PC-3 (cell line): ENCODE measurements around the gene MVB12B. TPM values are rescaled to one million over a fixed set of nuclear protein-coding genes. Genes with fewer than 3 reads are reported as not detected.

Experiments
- ATAC-seq: fragments of 200-7000 bp; cut with Tn5 transposase; 2 replicates; pipeline ENCODE4 v1.9.1; 2020; ENCODE audit warnings: mild to moderate bottlenecking, moderate library complexity
- BruUV-seq: library from RNA; stranded (reverse); fragments of 400-500 nt; replicated peaks from 2 replicates; lab custom pipeline; 2021; lab: Mats Ljungman, UMichigan
- CTCF ChIA-PET: fragments of 300-600 bp; sonication (Branson Sonifier 250); formaldehyde crosslinking; loops from one replicate; lab custom pipeline; 2022; ENCODE audit warnings: antibody characterized with exemption; lab: Charles Lee
- POLR2A ChIA-PET: fragments of 300-600 bp; sonication (Branson Sonifier 250); formaldehyde crosslinking; loops from one replicate; lab custom pipeline; 2022; ENCODE audit warnings: antibody characterized with exemption; ENCODE audit not compliant: unreplicated experiment; lab: Charles Lee
- DNase-seq: peaks from one replicate; pipeline ENCODE4 v3.0.0-alpha.2; 2015
- H2AFZ ChIP-seq: fragments of 300-600 bp; sonication (generic); 2 replicates; pipeline ENCODE4 v1.6.0; 2016; ENCODE audit warnings: antibody characterized with exemption, low read length
- H3F3A ChIP-seq: fragments of 300-600 bp; sonication (generic); one replicate; pipeline ENCODE4 v1.6.0; 2017; ENCODE audit warnings: antibody characterized with exemption, low read length, control low read depth, mild to moderate bottlenecking; ENCODE audit not compliant: unreplicated experiment
- H3K27ac ChIP-seq: fragments of 300-600 bp; sonication (generic); 2 replicates; pipeline ENCODE4 v1.5.1; 2016; ENCODE audit warnings: mild to moderate bottlenecking, low read length
- H3K27me3 ChIP-seq: fragments of 300-600 bp; sonication (generic); 2 replicates; pipeline ENCODE4 v1.6.1; 2016; ENCODE audit warnings: low read length, mixed read lengths
- H3K36me3 ChIP-seq: fragments of 300-600 bp; sonication (generic); 2 replicates; pipeline ENCODE4 v1.6.1; 2016; ENCODE audit warnings: low read depth, mixed run types, low read length, mixed read lengths
- H3K4me1 ChIP-seq: fragments of 300-600 bp; sonication (generic); 2 replicates; pipeline ENCODE4 v1.5.1; 2016; ENCODE audit warnings: low read length; ENCODE audit not compliant: insufficient read depth
- H3K4me2 ChIP-seq: fragments of 300-600 bp; sonication (generic); 2 replicates; pipeline ENCODE4 v1.6.0; 2016; ENCODE audit warnings: low read length
- H3K4me3 ChIP-seq: fragments of 300-600 bp; sonication (generic); 2 replicates; pipeline ENCODE4 v1.5.1; 2016; ENCODE audit warnings: mild to moderate bottlenecking, low read length, mixed read lengths
- H3K79me2 ChIP-seq: fragments of 300-600 bp; sonication (generic); 2 replicates; pipeline ENCODE4 v1.6.1; 2017; ENCODE audit warnings: low read length, mixed read lengths
- H3K9ac ChIP-seq: fragments of 300-600 bp; sonication (generic); 2 replicates; pipeline ENCODE4 v1.6.0; 2016; ENCODE audit warnings: mild to moderate bottlenecking, low read length
- H3K9me2 ChIP-seq: fragments of 300-600 bp; sonication (generic); replicated peaks from 2 replicates; pipeline ENCODE4 v1.6.1; 2016; ENCODE audit warnings: mixed run types, low read length, mixed read lengths
- H3K9me3 ChIP-seq: fragments of 300-600 bp; sonication (generic); 2 replicates; pipeline ENCODE4 v1.6.1; 2016; ENCODE audit warnings: low read length, mixed read lengths
- H4K20me1 ChIP-seq: fragments of 300-600 bp; sonication (generic); 2 replicates; pipeline ENCODE4 v1.6.1; 2016; ENCODE audit warnings: low read length, mixed read lengths
- CTCF ChIP-seq: fragments of 300-600 bp; sonication (generic); conservative IDR thresholded peaks from 2 replicates; pipeline ENCODE4 v1.5.1; 2017; ENCODE audit warnings: antibody characterized with exemption, low read depth, mild to moderate bottlenecking, low read length
- EZH2 ChIP-seq: fragments of 300-600 bp; sonication (generic); IDR thresholded peaks from one replicate; pipeline ENCODE4 v1.6.1; 2017; ENCODE audit warnings: antibody characterized with exemption, mild to moderate bottlenecking, low read length; ENCODE audit not compliant: unreplicated experiment
- EZH2phosphoT487 ChIP-seq: fragments of 300-600 bp; sonication (generic); IDR thresholded peaks from 2 replicates; pipeline ENCODE4 v1.6.1; 2018; ENCODE audit warnings: mild to moderate bottlenecking, antibody characterized with exemption, low read length, borderline replicate concordance
- intact Hi-C: fragments of 100-400 bp; cut with micrococcal nuclease; formaldehyde crosslinking; loops from 2 replicates; pipeline ENCODE4 v1.9.0; 2023
- total RNA-seq: library from RNA; depleted of rRNA; stranded (reverse); fragments of >200 nt; gene quantifications from 2 replicates; pipeline ENCODE4 v1.2.3, GENCODE V29; 2014

The MVB12B gene
- total RNA-seq, 1 experiment from 2014 or later, result 7.2 TPM

GRCh38 chr9:126514037-126514821 is 187.6 kb downstream of the MVB12B start:
- H3K9ac ChIP-seq, result no peak overlapping the region
- ChIA-PET POLR2A (no interaction called here), CTCF (no interaction called here)
- H2AFZ ChIP-seq, result no peak overlapping the region
- intact Hi-C loops, result no loop called here
- H3K36me3 ChIP-seq, result no peaks in the 10 kb centered on the region
- TF ChIP-seq CTCF, result peak; percentile 44; the same call in 1 of the 2 replicates
- no peak for TF ChIP-seq EZH2phosphoT487
- no peaks in the 10 kb centered on the region for H3K9me2 ChIP-seq
- no peak overlapping the region for H3K4me3 ChIP-seq
- H4K20me1 ChIP-seq, result no peaks in the 10 kb centered on the region
- peak; percentile 37; the same call in 1 of the 2 replicates for ATAC-seq
- peaks cover 20% of the 10 kb centered on the region for H3K4me1 ChIP-seq
- H3K9me3 ChIP-seq, result no peaks in the 10 kb centered on the region
- H3K27ac ChIP-seq, result no peak overlapping the region
- H3K27me3 ChIP-seq, result peaks cover 19% of the 10 kb centered on the region
- no peak overlapping the region for H3K4me2 ChIP-seq
- no TSS peak for BruUV-seq
- no peaks in the 10 kb centered on the region for H3F3A ChIP-seq
- H3K79me2 ChIP-seq, result no peaks in the 10 kb centered on the region
- peak; percentile 30 for DNase-seq

GRCh38 chr9:126515001-126515872 is 188.6 kb downstream of the MVB12B start:
- H3K9ac ChIP-seq, result no peak overlapping the region
- H3K27ac ChIP-seq, result no peak overlapping the region
- H3K4me2 ChIP-seq, result no peak overlapping the region
- POLR2A ChIA-PET, result no interaction called here
- CTCF ChIA-PET, result no interaction called here
- no peaks in the 10 kb centered on the region for H3K79me2 ChIP-seq
- no peak overlapping the region for H2AFZ ChIP-seq
- H4K20me1 ChIP-seq, result no peaks in the 10 kb centered on the region
- DNase-seq (no peak), ATAC-seq (no peak)
- intact Hi-C loops, result no loop called here
- TF ChIP-seq EZH2phosphoT487 (no peak), CTCF (no peak), EZH2 (no peak)
- no peaks in the 10 kb centered on the region for H3K9me3 ChIP-seq
- no peak overlapping the region for H3K4me3 ChIP-seq
- H3K27me3 ChIP-seq, result peaks cover 26% of the 10 kb centered on the region
- BruUV-seq, result no TSS peak
- H3K36me3 ChIP-seq, result no peaks in the 10 kb centered on the region
- no peaks in the 10 kb centered on the region for H3K9me2 ChIP-seq
- no peaks in the 10 kb centered on the region for H3F3A ChIP-seq
- peaks cover 20% of the 10 kb centered on the region for H3K4me1 ChIP-seq
